Activated CD8-positive, alpha-beta memory T cell treated with anti-CD3 and anti-CD28 coated beads, Interleukin-2, amount 50 U/mL, for 1 hour (primary cell): ENCODE results near the gene LZTS2.
"Not testable (repeated sequence)": the region's sequence is repeated elsewhere in the genome, so short reads cannot be mapped to it uniquely, and the experiment has no call there.

Source experiments
- DNase-seq: peaks from one replicate; pipeline ENCODE4 v3.0.0-alpha.2; 2020; ENCODE audit errors: extremely low read depth

Gene LZTS2

GRCh38 chr10:101031128-101031795 is 31.7 kb downstream of the LZTS2 start, which contains the start of the genes PDZD7 and SFXN3:
Gene PDZD7 (minus strand): TSS chr10:101031129. CDS start chr10:101030219, 910 bp downstream.
Gene SFXN3 (plus strand): TSS chr10:101031234. CDS start chr10:101034695, 3,461 bp downstream.
- peak; percentile 82 for DNase-seq

- DNase-seq = peak; percentile 53
These were observed 32.4 kb downstream of the LZTS2 start for GRCh38 chr10:101031796-101032636.

GRCh38 chr10:101032637-101033224 is 33.1 kb downstream of the LZTS2 start:
- peak; percentile 56 for DNase-seq

- no peak for DNase-seq
These were observed 33.7 kb downstream of the LZTS2 start for GRCh38 chr10:101033276-101033675.

GRCh38 chr10:101034404-101034803 is 34.8 kb downstream of the LZTS2 start:
- DNase-seq = not testable (repeated sequence)

GRCh38 chr10:101035314-101035713 is 35.7 kb downstream of the LZTS2 start:
- no peak for DNase-seq

- no peak for DNase-seq
These were observed 36.5 kb downstream of the LZTS2 start for GRCh38 chr10:101035916-101036702.

DNA sequence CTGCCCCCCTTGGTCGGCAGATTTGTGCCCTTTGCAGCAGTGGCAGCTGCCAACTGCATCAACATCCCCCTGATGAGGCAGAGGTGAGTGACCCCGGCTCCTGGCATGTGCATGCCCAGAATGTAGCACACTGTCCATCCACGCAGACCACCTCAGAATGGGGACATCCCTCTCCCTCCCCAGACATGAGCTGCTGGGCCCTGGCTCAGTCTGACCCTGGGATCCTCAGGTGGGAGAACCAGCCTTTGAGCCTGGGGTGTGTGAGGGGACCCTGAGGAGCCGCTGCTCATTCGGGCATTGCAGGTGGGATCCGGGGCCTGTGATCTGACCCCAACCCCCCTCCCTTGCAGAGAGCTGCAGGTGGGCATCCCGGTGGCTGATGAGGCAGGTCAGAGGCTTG is 37.1 kb downstream of the LZTS2 start:
- DNase-seq = no peak

DNA sequence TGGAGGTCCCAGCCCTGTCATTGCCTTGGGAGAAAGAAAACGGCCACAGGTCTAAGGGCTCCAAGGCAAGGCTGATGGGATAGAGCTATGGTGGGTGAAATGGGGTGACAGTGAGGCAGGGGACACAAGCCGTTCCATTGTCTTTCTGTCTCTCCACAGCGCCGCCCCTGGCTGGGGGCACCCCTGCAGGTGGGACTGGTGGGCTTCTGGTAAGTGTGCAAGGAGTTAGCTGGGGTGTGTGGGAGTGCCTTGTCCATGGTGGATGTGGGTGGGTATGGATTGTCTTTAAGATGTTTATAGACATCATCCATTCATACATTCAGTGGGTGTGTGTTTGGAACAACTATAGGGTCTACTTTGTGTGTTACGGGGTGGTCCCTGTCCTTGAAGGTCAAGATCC is 38.9 kb downstream of the LZTS2 start:
- DNase-seq = no peak

DNA sequence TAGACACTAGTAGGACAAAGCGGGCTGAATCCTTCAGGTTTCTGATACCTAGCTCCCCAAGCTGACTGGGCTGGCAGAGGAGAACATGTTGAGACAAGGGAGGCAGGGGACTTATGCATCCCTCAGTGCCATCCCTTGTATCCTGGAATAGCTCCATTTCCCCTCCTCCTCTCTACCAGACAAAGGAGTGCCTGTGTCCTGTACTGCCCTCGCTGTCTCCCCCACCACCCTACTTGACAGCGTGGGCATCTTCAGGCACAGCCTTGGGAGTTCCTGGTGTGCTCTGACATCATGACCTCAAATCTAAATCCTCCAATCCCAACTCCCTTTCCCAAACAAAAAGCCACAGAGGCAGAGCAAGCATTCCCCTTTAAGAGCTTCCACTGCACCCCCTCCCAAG is 40.5 kb downstream of the LZTS2 start:
- no peak for DNase-seq

- no peak for DNase-seq
These were observed 41.2 kb downstream of the LZTS2 start for GRCh38 chr10:101040851-101041250.

GRCh38 chr10:101041252-101041761 is 41.7 kb downstream of the LZTS2 start:
- no peak for DNase-seq

GRCh38 chr10:101042118-101042517 is 42.5 kb downstream of the LZTS2 start:
- no peak for DNase-seq

- DNase-seq = peak; percentile 52
These were observed 43.2 kb downstream of the LZTS2 start for GRCh38 chr10:101042667-101043362.

GRCh38 chr10:101043363-101043707 is 43.7 kb downstream of the LZTS2 start:
- DNase-seq = no peak

- no peak for DNase-seq
These were observed 44.5 kb downstream of the LZTS2 start for GRCh38 chr10:101044117-101044516.

DNA sequence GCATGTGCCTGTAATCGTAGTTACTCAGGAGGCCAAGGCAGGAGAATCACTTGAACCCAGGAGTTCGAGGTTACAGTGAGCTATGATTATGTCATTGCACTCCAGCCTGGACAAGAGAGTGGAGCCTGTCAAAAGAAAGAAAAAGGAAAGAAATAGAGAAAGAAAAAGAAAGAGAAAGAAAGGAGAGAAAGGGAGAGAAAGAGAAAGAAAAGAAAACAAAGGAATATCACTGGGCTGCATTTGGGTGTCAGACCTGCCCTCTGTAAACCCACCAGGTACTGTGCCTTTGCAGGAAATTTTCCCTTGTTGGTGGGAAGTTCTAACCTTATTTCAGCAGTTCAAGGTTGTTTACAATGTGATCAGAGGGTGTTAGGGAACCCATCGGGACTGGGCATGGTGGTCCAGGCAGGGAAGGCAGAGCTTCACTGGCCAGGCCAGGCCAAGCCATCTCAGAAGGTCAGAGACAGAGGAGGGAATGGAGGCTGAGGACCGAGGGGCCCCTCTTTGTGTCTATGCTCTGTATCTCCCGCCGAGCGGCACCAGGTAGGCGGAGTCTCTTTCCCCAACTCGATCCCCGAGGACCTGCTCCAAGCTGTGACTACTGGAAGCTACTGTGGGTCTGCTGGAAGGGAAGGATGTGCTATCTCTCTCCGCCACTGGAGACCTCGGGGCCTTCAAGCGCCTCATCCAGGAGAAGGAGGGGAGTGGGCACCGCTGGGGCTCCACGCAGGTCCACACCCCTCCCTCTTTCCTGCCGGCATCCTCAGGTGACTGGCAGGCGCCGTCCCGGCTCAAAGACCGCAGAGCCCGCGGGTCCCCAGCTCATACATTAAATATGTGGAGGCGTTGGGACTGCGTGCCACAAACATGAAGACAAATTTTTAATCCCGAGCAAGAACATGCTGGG is 47.0 kb downstream of the LZTS2 start:
- no peak for DNase-seq

DNA sequence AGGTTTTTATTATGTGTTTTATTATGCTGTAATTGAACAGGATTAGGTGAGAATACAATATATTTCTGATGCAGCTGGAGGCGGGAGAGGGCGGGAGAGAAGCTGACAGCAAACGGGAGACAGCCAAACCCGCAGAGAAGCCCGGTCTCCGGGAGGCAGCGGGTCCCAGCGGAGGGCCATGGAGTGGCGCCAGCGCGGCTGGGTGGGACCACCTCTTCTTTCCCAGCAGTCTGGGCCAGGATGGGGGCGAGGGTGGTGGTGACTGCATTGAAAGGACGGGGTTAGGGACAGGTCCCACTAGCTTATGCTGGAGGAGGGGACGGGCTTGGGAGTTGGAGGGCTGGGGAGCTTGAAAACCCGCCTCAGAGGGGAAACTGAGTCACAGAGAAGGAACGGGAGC is 47.7 kb downstream of the LZTS2 start:
- no peak for DNase-seq

DNA sequence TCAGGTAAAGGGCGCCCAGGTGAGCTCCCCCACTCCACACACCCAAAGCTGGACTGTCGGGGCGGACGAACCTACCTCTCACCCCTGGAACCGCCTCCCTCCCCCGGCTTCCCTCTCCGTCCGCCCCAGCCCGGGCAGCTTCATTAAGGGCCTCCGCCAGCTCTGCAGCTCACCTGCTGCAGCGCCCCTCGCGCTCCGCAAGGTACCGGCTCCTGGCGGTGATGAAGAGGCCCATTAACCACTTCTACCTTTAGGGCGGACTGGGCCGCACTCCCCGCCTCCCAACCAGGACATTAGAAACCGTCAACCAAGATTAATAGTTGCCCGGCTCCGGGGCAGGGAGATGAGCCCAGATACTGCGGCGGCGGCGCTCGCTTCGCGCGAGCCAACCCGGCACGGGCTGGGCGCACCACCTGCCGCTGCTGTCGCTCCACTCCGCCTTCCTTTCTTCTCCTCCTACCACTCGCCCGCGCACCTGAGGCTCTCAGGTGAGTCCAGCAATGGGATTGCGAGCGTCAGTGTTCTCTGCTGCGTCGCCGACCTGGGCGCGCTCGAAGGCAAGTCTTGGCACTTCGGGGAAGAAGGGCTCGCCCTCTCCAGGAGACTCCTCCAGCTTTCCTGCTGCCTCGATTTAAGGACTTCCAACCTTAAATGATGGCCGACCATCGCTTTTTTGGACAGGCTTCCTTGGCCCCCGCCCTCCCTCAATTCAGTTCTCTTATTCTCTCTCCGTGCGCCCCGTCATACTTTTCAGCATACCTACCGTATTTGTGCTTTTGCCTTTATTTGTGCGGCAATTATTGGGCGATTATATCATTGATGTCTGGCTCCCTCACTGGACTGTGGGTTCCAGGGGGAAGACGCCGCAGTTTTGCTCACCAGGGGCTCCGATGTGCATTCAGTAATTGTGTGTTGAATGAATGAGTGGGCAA is 48.6 kb downstream of the LZTS2 start:
- no peak for DNase-seq
